GM19238 (cell line): Measurements from ENCODE around the gene STK17A.
"Not testable (repeated sequence)": the region's sequence is repeated elsewhere in the genome, so short reads cannot be mapped to it uniquely, and the experiment has no call there.

ENCODE experiments used
- DNase-seq: peaks from one replicate; pipeline ENCODE4 v3.0.0; 2011; ENCODE audit warnings: low spot score; ENCODE audit not compliant: insufficient read length

Gene STK17A

GRCh38 chr7:43656997-43657396, 74.1 kb downstream of the STK17A start:
- DNase-seq: no peak

GRCh38 chr7:43658718-43659548, 76.0 kb downstream of the STK17A start:
- no peak for DNase-seq

DNA sequence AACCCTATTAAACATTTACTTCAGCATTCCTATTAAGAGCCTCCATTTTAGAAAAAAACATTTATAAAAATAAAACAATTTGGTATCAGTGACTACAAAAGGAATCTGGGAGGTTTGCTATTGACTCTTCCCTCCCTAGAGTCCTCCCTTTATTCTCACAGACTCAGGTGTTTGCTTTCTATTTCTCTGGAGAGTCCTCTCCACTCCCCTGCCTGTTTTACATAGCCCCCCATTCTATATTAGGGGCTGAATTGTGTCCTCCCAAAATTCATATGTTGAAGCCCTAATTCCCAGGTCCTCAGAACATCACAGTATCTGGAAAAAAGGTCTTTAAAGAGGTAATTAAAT, 76.6 kb downstream of the STK17A start:
- DNase-seq: no peak

- DNase-seq: no peak
These were observed 77.2 kb downstream of the STK17A start for GRCh38 chr7:43660141-43660540.

GRCh38 chr7:43664681-43665080, 81.8 kb downstream of the STK17A start:
- DNase-seq: no peak

DNA sequence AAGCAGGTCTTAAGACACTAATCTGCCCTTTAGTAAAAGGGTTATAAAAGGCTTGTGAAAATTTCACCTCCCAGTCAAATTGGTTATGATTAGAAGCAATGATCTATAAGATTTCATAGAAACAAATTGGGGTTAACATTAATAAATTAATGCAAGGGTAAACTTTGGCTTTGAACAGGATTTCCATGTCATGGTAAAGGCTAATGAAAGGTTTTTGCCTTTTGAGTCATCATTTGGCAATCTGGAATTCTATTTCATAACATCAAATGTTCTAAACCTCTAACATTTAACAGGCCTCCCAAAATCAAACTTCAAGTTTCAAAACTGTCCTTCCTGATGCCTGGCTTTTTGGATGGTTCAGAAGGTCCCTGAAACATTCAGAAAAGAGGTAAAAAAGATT, 84.0 kb downstream of the STK17A start:
- DNase-seq: no peak

DNA sequence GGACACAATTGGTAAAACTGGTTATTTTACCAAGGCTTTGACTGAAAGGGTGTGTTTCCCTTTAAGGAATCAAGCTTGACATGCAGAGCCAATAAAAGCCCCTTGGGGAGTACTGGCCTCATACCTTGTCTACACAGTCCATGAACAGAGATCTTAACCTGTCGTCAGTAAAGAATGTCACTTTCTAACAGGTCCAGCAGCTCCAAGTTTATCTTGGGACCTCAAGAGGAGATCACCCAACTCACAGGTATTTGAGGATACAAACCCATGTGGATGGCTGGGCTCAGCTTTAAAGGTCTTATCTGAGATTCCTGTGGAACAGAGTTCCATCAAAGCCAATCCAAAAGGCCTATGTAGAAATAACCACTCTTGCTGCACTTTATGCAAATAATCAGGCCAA, 85.1 kb downstream of the STK17A start:
- DNase-seq: no peak

GRCh38 chr7:43669286-43670081, 86.6 kb downstream of the STK17A start:
- no peak for DNase-seq

DNA sequence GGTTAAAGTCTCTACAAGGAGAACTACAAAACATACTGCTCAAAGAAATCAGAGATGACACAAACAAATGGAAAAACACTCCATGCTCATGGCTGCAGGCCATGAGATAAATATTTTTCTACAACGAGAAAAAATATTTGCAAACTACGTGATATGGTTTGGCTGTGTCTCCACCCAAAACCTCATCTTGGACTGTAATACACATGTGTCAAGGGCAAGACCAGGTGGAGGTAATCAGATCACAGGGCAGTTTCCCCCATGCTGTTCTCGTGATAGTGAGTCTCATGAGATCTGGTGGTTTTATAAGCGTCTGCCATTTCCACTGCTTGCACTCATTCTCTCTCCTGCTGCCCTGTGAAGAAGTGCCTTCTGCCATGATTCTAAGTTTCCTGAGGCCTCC, 88.6 kb downstream of the STK17A start:
- no peak for DNase-seq

GRCh38 chr7:43673243-43673976, 90.5 kb downstream of the STK17A start:
- DNase-seq: not testable (repeated sequence)

GRCh38 chr7:43674559-43675436, 91.9 kb downstream of the STK17A start:
- DNase-seq: no peak
